MM.1S (cell line): ENCODE results near the gene H6PD.

Source experiments
- DNase-seq: peaks from one replicate; pipeline ENCODE4 v3.0.0-alpha.2; 2015
- H2AFZ ChIP-seq: fragments of 300-600 bp; sonication (generic); 2 replicates; pipeline ENCODE4 v1.6.0; 2016; ENCODE audit warnings: antibody characterized with exemption, low read length
- H3F3A ChIP-seq: fragments of 300-600 bp; sonication (generic); 2 replicates; pipeline ENCODE4 v1.6.1; 2016; ENCODE audit warnings: mild to moderate bottlenecking, antibody characterized with exemption, low read length, moderate library complexity, mixed read lengths; ENCODE audit not compliant: insufficient read depth
- H3K27ac ChIP-seq: fragments of 300-600 bp; sonication (generic); 2 replicates; pipeline ENCODE4 v1.5.1; 2016; ENCODE audit warnings: mild to moderate bottlenecking, low read length
- H3K27me3 ChIP-seq: fragments of 300-600 bp; sonication (generic); replicated peaks from 2 replicates; pipeline ENCODE4 v1.6.0; 2016; ENCODE audit warnings: low read length; ENCODE audit not compliant: insufficient read depth
- H3K36me3 ChIP-seq: fragments of 300-600 bp; sonication (generic); replicated peaks from 2 replicates; pipeline ENCODE4 v1.6.1; 2016; ENCODE audit warnings: mild to moderate bottlenecking, low read length, mixed read lengths; ENCODE audit not compliant: insufficient read depth
- H3K4me1 ChIP-seq: fragments of 300-600 bp; sonication (generic); 2 replicates; pipeline ENCODE4 v1.6.1; 2016; ENCODE audit warnings: low read length, mixed read lengths
- H3K4me2 ChIP-seq: fragments of 300-600 bp; sonication (generic); 2 replicates; pipeline ENCODE4 v1.6.0; 2016; ENCODE audit warnings: low read depth, low read length
- H3K4me3 ChIP-seq: fragments of 300-600 bp; sonication (generic); 2 replicates; pipeline ENCODE4 v1.5.1; 2016; ENCODE audit warnings: low read length, mixed read lengths
- H3K79me2 ChIP-seq: fragments of 300-600 bp; sonication (generic); 2 replicates; pipeline ENCODE4 v1.6.1; 2016; ENCODE audit warnings: mixed run types, low read length, mixed read lengths
- H3K9ac ChIP-seq: fragments of 300-600 bp; sonication (generic); 2 replicates; pipeline ENCODE4 v1.6.1; 2016; ENCODE audit warnings: low read length, mixed read lengths
- H3K9me2 ChIP-seq: fragments of 300-600 bp; sonication (generic); replicated peaks from 2 replicates; pipeline ENCODE4 v1.6.1; 2016; ENCODE audit warnings: mild to moderate bottlenecking, low read length, mixed read lengths; ENCODE audit not compliant: insufficient read depth
- H3K9me3 ChIP-seq: fragments of 300-600 bp; sonication (generic); replicated peaks from 2 replicates; pipeline ENCODE4 v1.6.1; 2016; ENCODE audit warnings: mild to moderate bottlenecking, low read length, mixed read lengths; ENCODE audit not compliant: insufficient read depth
- H4K20me1 ChIP-seq: fragments of 300-600 bp; sonication (generic); 2 replicates; pipeline ENCODE4 v1.6.1; 2016; ENCODE audit warnings: mild to moderate bottlenecking, low read length, moderate library complexity, mixed read lengths; ENCODE audit not compliant: insufficient read depth
- EZH2 ChIP-seq: fragments of 300-600 bp; sonication (generic); optimal IDR thresholded peaks from 2 replicates; pipeline ENCODE3; 2017; ENCODE audit warnings: low read depth, mild to moderate bottlenecking, antibody characterized with exemption, low read length, mixed read lengths
- EZH2phosphoT487 ChIP-seq: fragments of 300-600 bp; sonication (generic); IDR thresholded peaks from 2 replicates; pipeline ENCODE4 v1.6.1; 2018; ENCODE audit warnings: antibody characterized with exemption, low read length
- TF ChIP-seq, protein P1 (sequence below): fragments of 300-600 bp; sonication (generic); IDR thresholded peaks from 2 replicates; pipeline ENCODE4 v1.5.1; 2016; ENCODE audit warnings: antibody characterized with exemption, low read length, mixed read lengths

Gene H6PD

DNA sequence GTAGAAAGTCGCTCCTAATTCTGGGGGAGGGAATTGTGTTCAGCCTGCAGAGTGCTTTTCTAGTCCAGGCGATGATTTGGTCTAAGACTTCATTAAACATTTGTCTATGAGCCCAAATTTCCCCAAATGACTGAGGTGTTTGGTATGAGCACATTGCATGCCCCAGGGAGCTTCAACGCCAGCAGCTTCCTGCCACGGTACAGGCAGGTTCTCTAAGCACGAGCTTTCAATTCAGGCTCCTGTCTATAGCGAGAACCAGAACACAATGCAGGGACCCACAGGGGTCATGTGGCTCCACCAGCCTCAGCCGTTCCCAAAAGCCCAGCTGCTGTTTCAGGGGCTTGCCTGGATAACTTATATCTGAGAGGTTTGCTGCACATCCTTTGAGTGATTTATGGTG is 34.1 kb upstream of the H6PD start:
- Histone ChIP-seq H3K9ac (no peak overlapping the region), H2AFZ (no peak overlapping the region)

DNA sequence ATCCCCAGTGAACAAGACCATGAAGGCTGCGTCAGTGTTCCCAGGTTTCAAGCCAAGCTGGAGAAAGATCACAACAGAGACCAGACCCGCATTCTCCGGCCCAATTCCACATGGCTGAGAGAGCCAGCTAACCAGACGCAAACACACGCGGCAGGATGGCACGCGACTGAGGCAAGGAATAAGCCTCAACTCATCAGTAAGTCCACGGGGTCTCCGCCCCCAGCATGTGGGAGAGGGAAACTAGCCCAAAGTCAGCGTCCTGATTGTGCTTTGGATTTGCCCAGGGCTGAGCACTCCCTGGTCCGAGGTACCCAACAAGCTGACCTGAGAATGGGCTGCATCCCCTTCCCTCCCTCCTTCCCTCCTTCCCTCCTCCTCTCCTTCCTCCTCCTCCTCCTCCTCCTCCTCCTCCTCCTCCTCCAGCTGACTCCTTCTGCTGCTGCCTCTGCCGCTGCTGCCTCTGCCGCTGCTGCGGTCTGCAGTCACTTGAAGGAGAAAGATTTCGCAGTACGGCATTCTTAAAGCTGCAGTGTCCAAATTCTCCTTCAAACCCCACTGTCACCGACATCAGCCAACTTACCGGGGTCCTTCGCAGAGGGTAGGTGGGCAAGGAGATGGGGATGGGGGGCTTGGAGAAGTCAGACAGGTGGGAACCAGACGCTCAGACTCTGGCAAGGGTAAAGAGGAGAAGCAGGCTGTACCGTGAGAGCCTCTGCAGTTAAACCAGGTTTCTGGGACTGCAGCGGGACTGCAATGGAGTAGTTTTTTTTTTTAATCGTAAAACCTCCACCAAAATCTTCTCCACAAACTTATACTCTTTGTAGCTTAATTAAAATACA is 33.0 kb upstream of the H6PD start:
- TF ChIP-seq, protein P1, sequence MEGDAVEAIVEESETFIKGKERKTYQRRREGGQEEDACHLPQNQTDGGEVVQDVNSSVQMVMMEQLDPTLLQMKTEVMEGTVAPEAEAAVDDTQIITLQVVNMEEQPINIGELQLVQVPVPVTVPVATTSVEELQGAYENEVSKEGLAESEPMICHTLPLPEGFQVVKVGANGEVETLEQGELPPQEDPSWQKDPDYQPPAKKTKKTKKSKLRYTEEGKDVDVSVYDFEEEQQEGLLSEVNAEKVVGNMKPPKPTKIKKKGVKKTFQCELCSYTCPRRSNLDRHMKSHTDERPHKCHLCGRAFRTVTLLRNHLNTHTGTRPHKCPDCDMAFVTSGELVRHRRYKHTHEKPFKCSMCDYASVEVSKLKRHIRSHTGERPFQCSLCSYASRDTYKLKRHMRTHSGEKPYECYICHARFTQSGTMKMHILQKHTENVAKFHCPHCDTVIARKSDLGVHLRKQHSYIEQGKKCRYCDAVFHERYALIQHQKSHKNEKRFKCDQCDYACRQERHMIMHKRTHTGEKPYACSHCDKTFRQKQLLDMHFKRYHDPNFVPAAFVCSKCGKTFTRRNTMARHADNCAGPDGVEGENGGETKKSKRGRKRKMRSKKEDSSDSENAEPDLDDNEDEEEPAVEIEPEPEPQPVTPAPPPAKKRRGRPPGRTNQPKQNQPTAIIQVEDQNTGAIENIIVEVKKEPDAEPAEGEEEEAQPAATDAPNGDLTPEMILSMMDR = no peak
- TF ChIP-seq EZH2 (no peak), EZH2phosphoT487 (no peak)
- Histone ChIP-seq H3F3A (no peaks in the 10 kb centered on the region), H3K4me3 (no peak overlapping the region), H3K27ac (no peak overlapping the region), H3K27me3 (peaks cover 88% of the 10 kb centered on the region), H3K79me2 (no peaks in the 10 kb centered on the region), H2AFZ (peak overlapping the region; percentile 45; the same call in 1 of the 2 replicates), H3K9me3 (no peaks in the 10 kb centered on the region), H3K4me1 (no peaks in the 10 kb centered on the region), H3K9me2 (no peaks in the 10 kb centered on the region), H3K4me2 (peak overlapping the region; percentile 37; the same call in 1 of the 2 replicates), H3K9ac (no peak overlapping the region), H3K36me3 (no peaks in the 10 kb centered on the region), H4K20me1 (no peaks in the 10 kb centered on the region)
- DNase-seq = no peak

More for the DNA sequence above, 34.1 kb upstream of the H6PD start:
- H3K27ac ChIP-seq = no peak overlapping the region
- TF ChIP-seq, protein P1 = no peak
- TF ChIP-seq EZH2phosphoT487 (no peak), EZH2 (no peak)
- H3K9me2 ChIP-seq = no peaks in the 10 kb centered on the region
- H4K20me1 ChIP-seq = no peaks in the 10 kb centered on the region
- no peaks in the 10 kb centered on the region for H3K4me1 ChIP-seq
- H3K36me3 ChIP-seq = no peaks in the 10 kb centered on the region
- H3K79me2 ChIP-seq = no peaks in the 10 kb centered on the region
- DNase-seq = no peak
- peaks cover 77% of the 10 kb centered on the region for H3K27me3 ChIP-seq
- H3K4me2 ChIP-seq = no peak overlapping the region
- no peaks in the 10 kb centered on the region for H3K9me3 ChIP-seq
- H3K4me3 ChIP-seq = no peak overlapping the region
- no peaks in the 10 kb centered on the region for H3F3A ChIP-seq

DNA sequence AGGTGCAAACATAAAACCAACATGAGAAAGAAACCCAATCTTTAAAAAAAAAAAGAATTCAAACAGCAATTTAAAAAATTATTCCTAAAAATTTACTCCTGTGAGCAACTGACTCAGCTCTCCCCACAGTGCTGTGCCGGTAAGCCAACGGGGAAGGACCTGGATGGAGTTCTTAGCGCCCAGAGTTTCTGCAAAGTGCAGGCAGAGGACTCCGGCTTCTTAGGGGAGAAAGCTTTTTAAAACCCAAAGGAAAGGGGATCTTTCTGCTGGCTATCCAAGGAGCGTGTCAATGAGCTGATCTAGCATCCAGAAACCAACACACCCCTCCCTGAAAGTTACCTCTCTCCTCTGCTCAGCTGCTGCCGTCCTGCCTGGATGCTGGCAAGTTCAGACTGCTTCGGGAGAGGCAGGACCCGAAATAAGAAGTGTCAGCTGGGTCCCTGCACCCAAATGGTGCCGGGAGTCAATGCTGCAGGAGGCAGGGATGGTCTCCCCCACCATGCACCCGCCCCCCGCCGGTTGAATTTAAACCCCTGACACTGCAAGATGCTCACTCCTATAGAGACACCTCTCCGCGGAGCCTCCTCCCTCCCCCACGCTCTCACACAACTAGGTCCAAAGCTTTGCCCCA is 32.2 kb upstream of the H6PD start:
- no peak overlapping the region for H2AFZ ChIP-seq
- H3K9me3 ChIP-seq = no peaks in the 10 kb centered on the region
- no peaks in the 10 kb centered on the region for H3F3A ChIP-seq
- no peaks in the 10 kb centered on the region for H3K4me1 ChIP-seq
- no peaks in the 10 kb centered on the region for H3K79me2 ChIP-seq
- H3K27ac ChIP-seq = no peak overlapping the region
- H3K9me2 ChIP-seq = no peaks in the 10 kb centered on the region
- TF ChIP-seq EZH2 (no peak), EZH2phosphoT487 (no peak)
- TF ChIP-seq, protein P1 = no peak
- no peak overlapping the region for H3K4me3 ChIP-seq
- H3K9ac ChIP-seq = no peak overlapping the region
- no peaks in the 10 kb centered on the region for H4K20me1 ChIP-seq
- no peaks in the 10 kb centered on the region for H3K36me3 ChIP-seq
- DNase-seq = no peak
- no peak overlapping the region; the same call in 1 of the 2 replicates for H3K4me2 ChIP-seq
- H3K27me3 ChIP-seq = peaks cover 86% of the 10 kb centered on the region
